ENCODE results near the gene MYO3B.

DNA sequence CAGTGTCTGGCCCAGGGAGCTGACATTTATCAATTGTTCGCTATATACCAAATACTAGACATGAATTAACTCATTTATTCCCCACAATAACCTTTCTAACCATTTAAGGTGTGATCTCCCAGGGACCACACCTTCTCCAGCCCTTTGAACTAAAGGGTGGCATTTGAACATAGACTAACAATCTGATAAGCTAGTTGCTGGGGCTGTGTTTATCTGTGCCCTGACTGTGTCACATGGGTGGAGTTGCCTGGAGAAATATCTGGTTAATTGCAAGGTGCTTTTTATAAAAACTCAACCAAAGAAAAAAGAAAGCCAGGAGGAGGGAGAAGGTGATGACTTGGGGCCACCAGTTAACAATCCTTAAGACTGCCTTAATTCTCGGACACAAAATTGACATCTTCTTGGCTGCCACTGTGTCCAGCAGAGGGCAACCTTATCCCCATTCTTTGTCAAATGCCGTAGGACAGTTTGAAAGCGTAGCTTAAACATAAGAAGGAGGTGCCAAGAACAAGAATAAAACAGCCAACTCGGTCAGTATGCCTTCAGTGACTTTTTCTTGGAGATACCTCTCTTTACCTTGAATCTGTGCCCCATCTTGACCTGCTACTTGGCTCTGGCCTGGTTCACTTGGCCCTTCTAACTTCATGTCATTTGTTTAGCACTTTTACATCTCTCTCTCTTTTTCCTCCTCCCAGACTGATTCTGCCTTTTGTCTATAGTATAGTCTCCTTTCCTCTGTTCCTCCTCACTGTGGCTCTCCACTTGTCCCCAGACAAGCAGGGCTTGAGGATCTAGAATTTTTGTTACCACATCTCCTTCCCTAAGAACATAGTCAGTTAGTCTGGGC is 183.4 kb downstream of the MYO3B start:
- TF ChIP-seq SIN3A (IDR thresholded peaks at IDR 0.05; ENCODE audit: borderline replicate concordance, insufficient read depth, low read length) (no peak), TAF1 (IDR thresholded peaks at IDR 0.05; ENCODE audit: borderline replicate concordance, insufficient read depth, low read length) (no peak), POLR2AphosphoS5 (IDR thresholded peaks at IDR 0.05; ENCODE audit: low read depth, low read length) (no peak), FOXP2 (optimal IDR thresholded peaks at IDR 0.05; ENCODE audit: borderline replicate concordance, extremely low read depth, extremely low read length, insufficient read depth) (no peak)
- TF ChIP-seq, protein P1, sequence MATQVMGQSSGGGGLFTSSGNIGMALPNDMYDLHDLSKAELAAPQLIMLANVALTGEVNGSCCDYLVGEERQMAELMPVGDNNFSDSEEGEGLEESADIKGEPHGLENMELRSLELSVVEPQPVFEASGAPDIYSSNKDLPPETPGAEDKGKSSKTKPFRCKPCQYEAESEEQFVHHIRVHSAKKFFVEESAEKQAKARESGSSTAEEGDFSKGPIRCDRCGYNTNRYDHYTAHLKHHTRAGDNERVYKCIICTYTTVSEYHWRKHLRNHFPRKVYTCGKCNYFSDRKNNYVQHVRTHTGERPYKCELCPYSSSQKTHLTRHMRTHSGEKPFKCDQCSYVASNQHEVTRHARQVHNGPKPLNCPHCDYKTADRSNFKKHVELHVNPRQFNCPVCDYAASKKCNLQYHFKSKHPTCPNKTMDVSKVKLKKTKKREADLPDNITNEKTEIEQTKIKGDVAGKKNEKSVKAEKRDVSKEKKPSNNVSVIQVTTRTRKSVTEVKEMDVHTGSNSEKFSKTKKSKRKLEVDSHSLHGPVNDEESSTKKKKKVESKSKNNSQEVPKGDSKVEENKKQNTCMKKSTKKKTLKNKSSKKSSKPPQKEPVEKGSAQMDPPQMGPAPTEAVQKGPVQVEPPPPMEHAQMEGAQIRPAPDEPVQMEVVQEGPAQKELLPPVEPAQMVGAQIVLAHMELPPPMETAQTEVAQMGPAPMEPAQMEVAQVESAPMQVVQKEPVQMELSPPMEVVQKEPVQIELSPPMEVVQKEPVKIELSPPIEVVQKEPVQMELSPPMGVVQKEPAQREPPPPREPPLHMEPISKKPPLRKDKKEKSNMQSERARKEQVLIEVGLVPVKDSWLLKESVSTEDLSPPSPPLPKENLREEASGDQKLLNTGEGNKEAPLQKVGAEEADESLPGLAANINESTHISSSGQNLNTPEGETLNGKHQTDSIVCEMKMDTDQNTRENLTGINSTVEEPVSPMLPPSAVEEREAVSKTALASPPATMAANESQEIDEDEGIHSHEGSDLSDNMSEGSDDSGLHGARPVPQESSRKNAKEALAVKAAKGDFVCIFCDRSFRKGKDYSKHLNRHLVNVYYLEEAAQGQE (IDR thresholded peaks at IDR 0.05; ENCODE audit: insufficient read depth in 1 of 2, low read depth in 2 of 2, low read length in 2 of 2): no peak
